ENCODE data around the gene ZNF410. TPM values are rescaled to one million over a fixed set of nuclear protein-coding genes. Genes with fewer than 3 reads are reported as not detected.
"Not testable (repeated sequence)": the region's sequence is repeated elsewhere in the genome, so short reads cannot be mapped to it uniquely, and the experiment has no call there.

ZNF410 gene
- total RNA-seq, 2 experiments from 2014 or later: 54.9 to 56.1 TPM

DNA sequence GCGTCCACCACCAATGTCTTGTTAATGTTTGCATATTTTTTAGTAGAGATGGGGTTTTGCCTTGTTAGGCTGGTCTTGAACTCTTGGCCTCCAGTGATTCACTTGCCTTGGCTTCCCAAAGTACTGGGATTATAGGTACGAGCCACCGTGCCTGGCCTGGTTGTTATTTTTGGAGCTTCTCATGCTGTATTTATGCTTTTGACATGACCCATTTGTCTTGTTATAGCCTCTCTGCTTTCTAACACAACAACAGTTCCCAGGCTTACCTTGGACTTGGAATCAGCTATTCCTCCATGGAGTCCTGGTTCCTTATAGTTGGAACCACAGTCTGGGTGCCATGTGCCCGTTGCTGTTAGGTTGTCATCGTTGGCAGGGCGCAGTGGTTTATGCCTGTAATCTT is 29.7 kb downstream of the ZNF410 start:
- Mint-ChIP-seq H3K27ac (peak overlapping the region; percentile 16), H3K36me3 (ENCODE audit: low read depth) (peaks cover 49% of the 10 kb centered on the region), H3K4me3 (no peak overlapping the region), H3K4me1 (ENCODE audit: low read depth) (no peaks in the 10 kb centered on the region), H3K9me3 (no peaks in the 10 kb centered on the region), H3K27me3 (no peaks in the 10 kb centered on the region)
- intact Hi-C loops (cut with micrococcal nuclease): no loop called here
- DNase-seq (no peak), ATAC-seq (no peak)
- CTCF ChIA-PET: interaction anchor here (1.2 kb wide), 1 partner anchor 19 kb away, joined by 4 read pairs; no protein-coding TSS in a partner anchor
- POLR2A ChIA-PET: interaction anchor here (0.8 to 1.0 kb wide), 2 partner anchors 14 to 65 kb away, joined by 3 read pairs; partner anchors contain the start of gene PTGR2
- no peak for TF ChIP-seq CTCF (IDR thresholded peaks at IDR 0.05)

DNA sequence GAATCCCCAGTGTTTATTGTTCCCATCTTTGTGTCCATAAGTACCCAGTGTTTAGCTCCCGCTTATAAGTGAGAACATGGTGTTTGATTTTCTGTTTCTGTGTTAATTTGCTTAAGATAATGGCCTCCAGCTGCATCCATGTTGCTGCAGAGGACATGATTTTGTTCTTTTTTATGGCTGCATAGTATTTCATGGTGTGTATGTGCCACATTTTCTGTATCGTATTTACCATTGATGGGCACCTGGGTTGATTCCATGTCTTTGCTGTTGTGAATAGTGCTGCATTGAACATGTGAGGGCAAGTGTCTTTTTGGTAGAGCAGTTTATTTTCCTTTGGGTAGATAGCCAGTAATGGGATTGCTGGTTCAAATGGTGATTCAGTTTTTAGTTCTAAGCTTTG is 32.8 kb downstream of the ZNF410 start:
- DNase-seq; CTCF ChIA-PET; H3K4me1 Mint-ChIP-seq (ENCODE audit: low read depth); H3K9me3 Mint-ChIP-seq; H3K27me3 Mint-ChIP-seq; intact Hi-C loops (cut with micrococcal nuclease); H3K4me3 Mint-ChIP-seq; ATAC-seq; H3K27ac Mint-ChIP-seq: not testable (repeated sequence)
- POLR2A ChIA-PET: interaction anchor here (0.6 to 1.4 kb wide), 2 partner anchors 21 to 43 kb away, joined by 3 to 5 read pairs; no protein-coding TSS in a partner anchor
- peaks cover 40% of the 10 kb centered on the region for H3K36me3 Mint-ChIP-seq (ENCODE audit: low read depth)

- CTCF ChIA-PET: interaction anchor here (1.0 to 1.2 kb wide), 2 partner anchors 12 to 69 kb away, joined by 3 read pairs; no protein-coding TSS in a partner anchor
- Mint-ChIP-seq H3K36me3 (ENCODE audit: low read depth) (peaks cover 64% of the 10 kb centered on the region), H3K27me3 (no peaks in the 10 kb centered on the region), H3K4me3 (no peak overlapping the region), H3K27ac (peak overlapping the region; percentile 26), H3K4me1 (ENCODE audit: low read depth) (peaks cover 2% of the 10 kb centered on the region), H3K9me3 (no peaks in the 10 kb centered on the region)
- intact Hi-C loops (cut with micrococcal nuclease): no loop called here
- DNase-seq: no peak
- no peak for TF ChIP-seq CTCF (IDR thresholded peaks at IDR 0.05)
- POLR2A ChIA-PET: interaction anchor here (0.9 kb wide), 1 partner anchor 239 kb away, joined by 3 read pairs; no protein-coding TSS in a partner anchor
- no peak for ATAC-seq
These were observed 37.7 kb downstream of the ZNF410 start for GRCh38 chr14:73924337-73924736.

DNA sequence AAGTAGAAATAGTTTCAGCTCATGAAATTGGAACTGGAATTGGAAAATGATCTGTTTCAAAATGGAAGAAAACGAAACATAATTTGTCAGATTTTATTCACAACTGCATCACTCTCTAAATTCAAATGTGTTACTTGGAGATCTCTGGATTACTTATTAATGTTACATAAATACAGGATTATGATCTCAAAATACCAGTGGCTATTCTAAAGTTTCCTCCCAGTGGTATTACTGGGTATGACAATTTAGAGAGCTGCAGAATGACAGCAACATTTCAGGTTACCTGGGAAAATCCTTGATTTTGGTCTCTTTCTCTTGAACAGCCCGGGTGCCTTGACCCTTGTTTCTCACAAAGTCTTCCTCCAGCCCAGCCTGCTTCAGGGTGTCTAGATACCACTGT is 49.0 kb downstream of the ZNF410 start:
- no peaks in the 10 kb centered on the region for H3K27me3 Mint-ChIP-seq
- H3K9me3 Mint-ChIP-seq: no peaks in the 10 kb centered on the region
- H3K27ac Mint-ChIP-seq: no peak overlapping the region
- ATAC-seq (no peak), DNase-seq (no peak)
- no peaks in the 10 kb centered on the region for H3K4me1 Mint-ChIP-seq (ENCODE audit: low read depth)
- peaks cover 10% of the 10 kb centered on the region for H3K36me3 Mint-ChIP-seq (ENCODE audit: low read depth)
- ChIA-PET CTCF (interaction anchor here (0.7 to 2.3 kb wide), 12 partner anchors 12 to 208 kb away, joined by 3 to 9 read pairs (median 3); no protein-coding TSS in a partner anchor), POLR2A (interaction anchor here (0.6 to 1.6 kb wide), 3 partner anchors 9 to 888 kb away, joined by 3 read pairs; partner anchors contain the start of genes COQ6 and FAM161B)
- no peak overlapping the region for H3K4me3 Mint-ChIP-seq
- intact Hi-C loops (cut with micrococcal nuclease): no loop called here
- peak; percentile 51 for TF ChIP-seq CTCF (IDR thresholded peaks at IDR 0.05)

GRCh38 chr14:73936548-73936947 is 49.9 kb downstream of the ZNF410 start:
- Mint-ChIP-seq H3K27ac (peak overlapping the region; percentile 28), H3K4me1 (ENCODE audit: low read depth) (no peaks in the 10 kb centered on the region), H3K36me3 (ENCODE audit: low read depth) (peaks cover 7% of the 10 kb centered on the region), H3K9me3 (no peaks in the 10 kb centered on the region), H3K4me3 (no peak overlapping the region), H3K27me3 (no peaks in the 10 kb centered on the region)
- ChIA-PET POLR2A (interaction anchor here (1.6 kb wide), 1 partner anchor 13 kb away, joined by 3 read pairs; the partner anchor contains the start of genes COQ6 and FAM161B), CTCF (interaction anchor here (0.6 to 2.3 kb wide), 11 partner anchors 11 to 378 kb away, joined by 3 to 9 read pairs (median 3); no protein-coding TSS in a partner anchor)
- no peak for TF ChIP-seq CTCF (IDR thresholded peaks at IDR 0.05)
- no peak for ATAC-seq
- DNase-seq: no peak
- intact Hi-C loops (cut with micrococcal nuclease): no loop called here
